Parathyroid adenoma (tissue), 2 donors: ENCODE data around the gene ZNF335.

Experiments
- H2AFZ ChIP-seq: fragments of 300-600 bp; sonication (generic); one replicate; pipeline ENCODE4 v1.7.0; 2017; ENCODE audit warnings: antibody characterized with exemption, mild to moderate bottlenecking
- H3K27ac ChIP-seq: fragments of 300-600 bp; sonication (generic); one replicate; pipeline ENCODE4 v1.7.0; 2017
- H3K27me3 ChIP-seq: fragments of 300-600 bp; sonication (generic); one replicate; pipeline ENCODE4 v1.7.0; 2017; ENCODE audit warnings: low read length; ENCODE audit not compliant: control insufficient read depth, insufficient read depth
- H3K36me3 ChIP-seq: fragments of 300-600 bp; sonication (generic); one replicate; pipeline ENCODE4 v1.7.0; 2017; ENCODE audit warnings: low read length; ENCODE audit not compliant: control insufficient read depth, insufficient read depth
- H3K4me1 ChIP-seq: fragments of 300-600 bp; sonication (generic); one replicate; pipeline ENCODE4 v1.7.0; 2017; ENCODE audit warnings: control low read depth
- H3K4me2 ChIP-seq: fragments of 300-600 bp; sonication (generic); one replicate; pipeline ENCODE4 v1.7.0; 2017; ENCODE audit warnings: low read length
- H3K4me3 ChIP-seq: fragments of 300-600 bp; sonication (generic); one replicate; pipeline ENCODE4 v1.7.0; 2017; ENCODE audit warnings: low read depth, low read length
- H3K79me2 ChIP-seq: fragments of 300-600 bp; sonication (generic); one replicate; pipeline ENCODE4 v1.7.0; 2017; ENCODE audit warnings: control low read depth
- H3K9ac ChIP-seq: fragments of 300-600 bp; sonication (generic); one replicate; pipeline ENCODE4 v1.7.0; 2017; ENCODE audit warnings: mild to moderate bottlenecking
- H3K9me3 ChIP-seq: fragments of 300-600 bp; sonication (generic); one replicate; pipeline ENCODE4 v1.7.0; 2017; ENCODE audit warnings: low read length; ENCODE audit not compliant: control insufficient read depth
- CTCF ChIP-seq: fragments of 300-600 bp; sonication (generic); IDR thresholded peaks from one replicate; pipeline ENCODE4 v1.7.0; 2017; ENCODE audit warnings: antibody characterized with exemption, mild to moderate bottlenecking
- donor health status: primary hyperparathyroidism.

The ZNF335 gene

GRCh38 chr20:45981261-45981660, 9.3 kb upstream of the ZNF335 start:
- no peak for TF ChIP-seq CTCF
- Histone ChIP-seq H3K9ac (no peak overlapping the region), H3K4me1 (no peaks in the 10 kb centered on the region)

GRCh38 chr20:45976086-45976485, 4.1 kb upstream of the ZNF335 start:
- Histone ChIP-seq H2AFZ (no peak overlapping the region), H3K4me2 (no peak overlapping the region), H3K79me2 (peaks cover 2% of the 10 kb centered on the region), H3K4me1 (no peaks in the 10 kb centered on the region), H3K4me3 (no peak overlapping the region), H3K27ac (no peak overlapping the region), H3K36me3 (no peaks in the 10 kb centered on the region), H3K27me3 (no peaks in the 10 kb centered on the region), H3K9ac (no peak overlapping the region), H3K9me3 (no peaks in the 10 kb centered on the region)
- TF ChIP-seq CTCF = no peak

More at GRCh38 chr20:45981261-45981660, 9.3 kb upstream of the ZNF335 start:
- H3K4me2 ChIP-seq = no peak overlapping the region
- H3K27ac ChIP-seq = no peak overlapping the region
- no peak overlapping the region for H3K4me3 ChIP-seq
- H2AFZ ChIP-seq = no peak overlapping the region
- H3K36me3 ChIP-seq = no peaks in the 10 kb centered on the region
- H3K79me2 ChIP-seq = no peaks in the 10 kb centered on the region
- H3K27me3 ChIP-seq = no peaks in the 10 kb centered on the region
- no peaks in the 10 kb centered on the region for H3K9me3 ChIP-seq

- no peaks in the 10 kb centered on the region for H3K36me3 ChIP-seq
- TF ChIP-seq CTCF = no peak
- no peak overlapping the region for H3K4me3 ChIP-seq
- peaks cover 2% of the 10 kb centered on the region for H3K79me2 ChIP-seq
- no peak overlapping the region for H3K4me2 ChIP-seq
- no peaks in the 10 kb centered on the region for H3K9me3 ChIP-seq
- no peak overlapping the region for H3K9ac ChIP-seq
- H3K27me3 ChIP-seq = no peaks in the 10 kb centered on the region
- no peak overlapping the region for H2AFZ ChIP-seq
- no peaks in the 10 kb centered on the region for H3K4me1 ChIP-seq
- H3K27ac ChIP-seq = no peak overlapping the region
Measured at GRCh38 chr20:45975686-45976085, 3.7 kb upstream of the ZNF335 start.

- peak overlapping the region; percentile 36 for H2AFZ ChIP-seq
- peaks cover 2% of the 10 kb centered on the region for H3K79me2 ChIP-seq
- H3K4me1 ChIP-seq = peaks cover 4% of the 10 kb centered on the region
- TF ChIP-seq CTCF = no peak
- no peak overlapping the region for H3K4me2 ChIP-seq
- H3K27me3 ChIP-seq = no peaks in the 10 kb centered on the region
- H3K27ac ChIP-seq = no peak overlapping the region
- H3K4me3 ChIP-seq = no peak overlapping the region
- H3K9ac ChIP-seq = no peak overlapping the region
- no peaks in the 10 kb centered on the region for H3K36me3 ChIP-seq
- H3K9me3 ChIP-seq = no peaks in the 10 kb centered on the region
Measured at GRCh38 chr20:45974896-45975565, 3.0 kb upstream of the ZNF335 start.
